Heart right ventricle (tissue), 16 donors: ENCODE measurements around the gene SUMF1. TPM values are rescaled to one million over a fixed set of nuclear protein-coding genes. Genes with fewer than 3 reads are reported as not detected.

ENCODE experiments used
- ATAC-seq, 8 donors: fragments of 200-7000 bp; cut with Tn5 transposase; one replicate each; pipeline ENCODE4 v1.9.1; 2020; ENCODE audit warnings: mild to moderate bottlenecking in 8 of 8, moderate library complexity in 8 of 8, moderate number of reproducible peaks in 1 of 8
- DNase-seq, 2 donors: peaks; one replicate each; pipeline ENCODE4 v3.0.0-alpha.2; 2020
- H3K27ac ChIP-seq, 10 donors: fragments of 200-600 bp; sonication (generic) in 2 of 10; one replicate each; pipeline versions ENCODE4 v1.5.0 to v1.8.0; 2020 to 2022; ENCODE audit warnings: mild to moderate bottlenecking in 3 of 10
- H3K27me3 ChIP-seq, 7 donors: fragments of 200-600 bp; one replicate each; pipeline ENCODE4 v1.8.0; 2021 to 2022; ENCODE audit warnings: mild to moderate bottlenecking in 2 of 7
- H3K36me3 ChIP-seq, 9 donors: fragments of 200-600 bp; sonication (generic) in 1 of 9; one replicate each; pipeline versions ENCODE4 v1.5.0 to v1.8.0; 2020 to 2022; ENCODE audit warnings: mild to moderate bottlenecking in 2 of 9
- H3K4me1 ChIP-seq, 9 donors: fragments of 200-600 bp; sonication (generic) in 1 of 9; one replicate each; pipeline versions ENCODE4 v1.5.0 to v1.8.0; 2020 to 2022; ENCODE audit warnings: mild to moderate bottlenecking in 4 of 9
- H3K4me3 ChIP-seq, 10 donors: fragments of 200-600 bp; sonication (generic) in 2 of 10; one replicate each; pipeline versions ENCODE4 v1.5.0 to v1.8.0; 2020 to 2022; ENCODE audit warnings: mild to moderate bottlenecking in 7 of 10, moderate library complexity in 2 of 10
- H3K9me3 ChIP-seq, 11 donors: fragments of 200-600 bp in 10 of 11; sonication (generic) in 2 of 11; one replicate each; pipeline versions ENCODE4 v1.5.0 to v1.8.0; 2013 to 2022; ENCODE audit warnings: mild to moderate bottlenecking in 2 of 11, control low read depth in 1 of 11, moderate library complexity in 1 of 11
- WGBS, 2 donors: extraction: QIAGEN DNeasy Blood & Tissue Kit; methylation state at CpG; one replicate each; pipeline ENCODE4 v1.1.7; 2013; ENCODE audit warnings: inconsistent platforms in 1 of 2; 5-methylcytosine and 5-hydroxymethylcytosine counted together
- intact Hi-C, 10 donors: fragments of 100-400 bp; cut with DNase I; formaldehyde crosslinking; loops; one replicate each; pipeline versions ENCODE4 v1.11.1 to v1.14.2; 2022
- polyA plus RNA-seq, 2 donors: library from polyadenylated mRNA; stranded (reverse); fragments of 200-250 nt; gene quantifications; one replicate each; pipeline ENCODE4 v1.2.3, GENCODE V29; 2013
- total RNA-seq, 10 donors: library from RNA; stranded (reverse); fragmentation: NEBNext Ultra II Directional in 3 of 10; extraction: Animal tissue kit (Norgen Biotek cat#: 25700) in 3 of 10; gene quantifications; one replicate each; pipeline versions ENCODE4 v1.2.1 to v1.2.4, GENCODE V29; 2021 to 2023
- TF ChIP-seq, protein P1 (sequence below), 9 donors: fragments of 200-600 bp; sonication (generic) in 2 of 9; IDR thresholded peaks; one replicate each; pipeline versions ENCODE4 v1.5.0 to v1.8.0; 2021 to 2022; ENCODE audit warnings: antibody characterized with exemption in 9 of 9, mild to moderate bottlenecking in 5 of 9, moderate library complexity in 1 of 9
- donor health status: Arrhythmogenic right ventricular cardiomyopathy.
- donor health status: ischemic (EF 13 %, LVEDD 7.1; RV severe dilation, severe dysfunction).
- donor health status: healthy with polysubstance abuse.
- donor health status: DM: no; HTN: yes; CAD: no.
- donor health status: DM: no; HTN: no; CAD: no.
- donor health status: ischemic (EF 25% LVEDD 6.9; RV normal size, moderate dysfunction).
- donor health status: ischemic (EF 25% LVEDD 5.7; RV mildly dilated, moderate dysfunction).
- donor health status: healthy.
- donor health status: DM: yes; HTN: yes; CAD: no.
- donor health status: Ischemic cardiomyopathy.
- donor health status: ischemic (EF 35%, LVEDD 5.7; RV mildly dilated, moderate dysfunction).
- donor health status: nonischemic (EF 11% LVEDD 7.7; RV severe dilation, severe dysfunction).
- donor health status: DM: yes; HTN: yes; CAD: no.
- donor health status: PGD.
- donor health status: ischemic (EF 29% LVEDD 5.4; RV normal size, mild dysfunction).
- donor health status: nonischemic (EF 23%, LVEDD 6.1; RV moderate dilation, normal function).

SUMF1 gene
- total and polyA plus RNA-seq, 12 donors: 3.7 to 15.1 (median 8.9) TPM

DNA sequence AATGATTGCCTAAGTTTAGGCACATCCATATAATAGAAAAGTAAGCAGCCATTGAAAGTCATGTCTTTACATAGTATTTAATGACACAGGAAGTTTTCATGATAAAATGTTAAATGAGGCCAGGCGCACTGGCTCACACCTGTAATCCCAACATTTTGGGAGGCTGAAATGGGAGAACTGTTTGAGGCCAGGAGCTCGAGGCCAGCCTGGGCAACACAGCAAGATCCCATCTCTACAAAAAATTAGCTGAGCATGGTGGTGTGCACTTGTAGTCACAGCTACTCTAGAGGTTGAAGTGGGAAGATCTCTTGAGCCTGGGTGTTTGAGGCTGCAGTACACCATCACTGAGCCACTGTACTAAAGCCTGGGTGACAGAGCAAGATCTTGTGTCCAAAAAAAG lies 104.5 kb downstream of the SUMF1 start:
- no peaks in the 10 kb centered on the region for H3K27me3 ChIP-seq
- H3K4me3 ChIP-seq: no peak overlapping the region
- no peak overlapping the region for H3K27ac ChIP-seq
- intact Hi-C loops: no loop called here
- peaks cover 0 to 16% (median 0%) of the 10 kb centered on the region in 9 donors for H3K36me3 ChIP-seq
- no peaks in the 10 kb centered on the region for H3K4me1 ChIP-seq
- WGBS, 2 donors: 91 to 99% methylated on average over 2 of the region's 2 CpGs
- no peak for ATAC-seq
- no peak for DNase-seq
- TF ChIP-seq, protein P1, sequence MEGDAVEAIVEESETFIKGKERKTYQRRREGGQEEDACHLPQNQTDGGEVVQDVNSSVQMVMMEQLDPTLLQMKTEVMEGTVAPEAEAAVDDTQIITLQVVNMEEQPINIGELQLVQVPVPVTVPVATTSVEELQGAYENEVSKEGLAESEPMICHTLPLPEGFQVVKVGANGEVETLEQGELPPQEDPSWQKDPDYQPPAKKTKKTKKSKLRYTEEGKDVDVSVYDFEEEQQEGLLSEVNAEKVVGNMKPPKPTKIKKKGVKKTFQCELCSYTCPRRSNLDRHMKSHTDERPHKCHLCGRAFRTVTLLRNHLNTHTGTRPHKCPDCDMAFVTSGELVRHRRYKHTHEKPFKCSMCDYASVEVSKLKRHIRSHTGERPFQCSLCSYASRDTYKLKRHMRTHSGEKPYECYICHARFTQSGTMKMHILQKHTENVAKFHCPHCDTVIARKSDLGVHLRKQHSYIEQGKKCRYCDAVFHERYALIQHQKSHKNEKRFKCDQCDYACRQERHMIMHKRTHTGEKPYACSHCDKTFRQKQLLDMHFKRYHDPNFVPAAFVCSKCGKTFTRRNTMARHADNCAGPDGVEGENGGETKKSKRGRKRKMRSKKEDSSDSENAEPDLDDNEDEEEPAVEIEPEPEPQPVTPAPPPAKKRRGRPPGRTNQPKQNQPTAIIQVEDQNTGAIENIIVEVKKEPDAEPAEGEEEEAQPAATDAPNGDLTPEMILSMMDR (IDR thresholded peaks at IDR 0.05): no peak
- H3K9me3 ChIP-seq: no peaks in the 10 kb centered on the region

DNA sequence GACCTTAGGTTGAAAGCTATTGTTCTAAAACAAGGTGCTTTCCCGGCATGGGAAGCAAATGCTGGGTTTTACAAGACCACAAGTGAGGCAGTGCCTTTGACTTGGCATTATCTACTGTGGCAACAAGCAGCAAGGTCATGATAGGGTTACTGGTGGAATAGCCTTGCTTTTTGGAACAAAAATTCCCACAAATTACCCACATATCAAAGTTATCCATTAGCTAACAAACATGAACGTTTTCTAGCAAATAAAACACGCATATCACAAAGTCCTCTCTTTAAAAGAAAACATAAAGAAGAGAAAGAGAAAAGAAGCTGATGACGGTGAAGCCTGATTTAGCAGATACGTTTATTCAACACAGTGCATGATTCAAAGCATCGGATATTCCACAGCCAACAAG lies 106.3 kb downstream of the SUMF1 start:
- Histone ChIP-seq H3K4me3 (no peak overlapping the region), H3K4me1 (peaks cover 0 to 11% (median 9%) of the 10 kb centered on the region in 9 donors), H3K36me3 (peaks cover 0 to 16% (median 0%) of the 10 kb centered on the region in 9 donors), H3K27ac (no peak overlapping the region), H3K27me3 (no peaks in the 10 kb centered on the region), H3K9me3 (no peaks in the 10 kb centered on the region)
- ATAC-seq (no peak), DNase-seq (no peak)
- 90 to 91% methylated on average over 6 of the region's 6 CpGs for WGBS, 2 donors
- TF ChIP-seq, protein P1 (IDR thresholded peaks at IDR 0.05): no peak
- intact Hi-C loops: no loop called here

DNA sequence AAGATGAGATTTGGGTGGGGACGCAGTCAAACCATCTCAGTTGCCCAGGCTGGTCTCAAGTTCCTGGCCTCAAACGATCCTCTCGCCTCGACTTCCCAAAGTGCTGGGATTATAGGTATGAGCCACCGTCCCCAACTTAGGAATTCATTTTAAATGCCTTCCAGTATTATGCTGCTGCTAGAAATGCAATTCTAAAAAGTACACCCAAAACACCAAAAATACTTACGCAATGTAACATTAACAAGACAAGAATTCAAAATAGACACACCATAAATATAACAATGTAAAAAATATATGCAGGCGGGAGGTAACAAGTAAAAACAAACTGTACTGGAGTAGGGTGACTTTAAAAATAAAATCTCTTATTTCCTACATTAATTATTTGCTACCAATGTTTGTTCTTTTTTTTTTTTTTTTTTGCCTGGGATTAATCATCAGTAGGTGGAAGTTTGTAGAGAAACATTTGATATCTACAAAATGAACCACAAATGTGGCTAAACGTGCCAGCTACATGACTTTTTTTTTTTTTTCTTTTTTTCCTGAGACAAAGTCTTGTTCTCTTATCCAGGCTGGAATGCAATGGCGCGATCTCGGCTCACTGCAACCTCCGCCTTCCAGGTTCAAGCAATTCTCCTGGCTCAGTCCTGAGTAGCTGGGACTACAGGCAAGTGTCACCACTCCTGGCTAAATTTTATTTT lies 107.1 kb downstream of the SUMF1 start:
- intact Hi-C loops: loop anchor here in 3 of 10 donors (10.0 kb wide), 2 partner anchors 105 to 135 kb away; partner anchors contain the start of genes ITPR1 (in 2 of the 3) and SUMF1 (in 1 of the 3)
- H3K36me3 ChIP-seq: peaks cover 0 to 16% (median 0%) of the 10 kb centered on the region in 9 donors
- peaks cover 0 to 19% (median 16%) of the 10 kb centered on the region in 9 donors for H3K4me1 ChIP-seq
- ATAC-seq (no peak), DNase-seq (no peak)
- no peak overlapping the region for H3K4me3 ChIP-seq
- WGBS, 2 donors: 96 to 98% methylated on average over 12 of the region's 12 CpGs
- no peak overlapping the region for H3K27ac ChIP-seq
- H3K9me3 ChIP-seq: no peaks in the 10 kb centered on the region
- TF ChIP-seq, protein P1 (IDR thresholded peaks at IDR 0.05): no peak
- H3K27me3 ChIP-seq: no peaks in the 10 kb centered on the region

DNA sequence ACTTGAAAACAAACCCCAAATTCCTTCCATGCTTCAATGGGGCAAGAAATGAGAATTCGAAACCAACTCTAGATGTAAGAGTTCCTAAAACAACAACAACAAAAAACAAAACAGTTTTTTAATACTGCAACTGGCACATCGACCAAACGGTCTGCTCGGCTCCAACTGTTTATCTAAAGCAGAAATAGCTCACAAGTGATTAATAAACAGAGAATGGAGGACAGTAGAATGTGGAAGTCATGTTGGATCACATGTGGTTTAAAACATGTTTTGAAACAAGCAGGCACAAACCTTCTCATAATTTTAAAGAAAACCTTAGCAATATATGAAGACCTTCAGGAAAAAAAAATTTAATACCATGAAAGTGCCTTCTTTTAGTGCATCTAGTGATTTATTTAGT lies 108.8 kb downstream of the SUMF1 start:
- intact Hi-C loops: loop anchor here in 3 of 10 donors (10.0 kb wide), 2 partner anchors 107 to 137 kb away; partner anchors contain the start of genes ITPR1 (in 2 of the 3) and SUMF1 (in 1 of the 3)
- TF ChIP-seq, protein P1 (IDR thresholded peaks at IDR 0.05): no peak
- DNase-seq (no peak), ATAC-seq (no peak)
- Histone ChIP-seq H3K4me1 (peaks cover 0 to 20% (median 16%) of the 10 kb centered on the region in 9 donors), H3K27me3 (no peaks in the 10 kb centered on the region), H3K36me3 (peaks cover 0 to 16% (median 0%) of the 10 kb centered on the region in 9 donors), H3K9me3 (no peaks in the 10 kb centered on the region), H3K4me3 (no peak overlapping the region), H3K27ac (no peak overlapping the region)
- WGBS, 2 donors: 76 to 78% methylated on average over 4 of the region's 4 CpGs
